KMS-11 (cell line): ENCODE results near the gene TJP1.
"Not testable (repeated sequence)": the region's sequence is repeated elsewhere in the genome, so short reads cannot be mapped to it uniquely, and the experiment has no call there.

ENCODE experiments used
- H2AFZ ChIP-seq: fragments of 200-600 bp; sonication (generic); 2 replicates; pipeline ENCODE4 v1.6.1; 2016; ENCODE audit warnings: antibody characterized with exemption, mixed run types, low read depth
- H3K27ac ChIP-seq: fragments of 200-600 bp; sonication (generic); 2 replicates; pipeline ENCODE4 v1.6.1; 2016; ENCODE audit warnings: mild to moderate bottlenecking, mixed run types
- H3K27me3 ChIP-seq: fragments of 200-600 bp; sonication (generic); 2 replicates; pipeline ENCODE4 v1.6.1; 2017; ENCODE audit warnings: mild to moderate bottlenecking, low read depth, mixed run types, moderate library complexity; ENCODE audit not compliant: insufficient read depth
- H3K36me3 ChIP-seq: fragments of 200-600 bp; sonication (generic); 2 replicates; pipeline ENCODE4 v1.6.1; 2017; ENCODE audit warnings: mild to moderate bottlenecking, mixed run types; ENCODE audit not compliant: insufficient read depth
- H3K4me1 ChIP-seq: fragments of 200-600 bp; sonication (generic); 2 replicates; pipeline ENCODE4 v1.6.1; 2016; ENCODE audit warnings: mild to moderate bottlenecking, low read depth, mixed run types; ENCODE audit not compliant: poor library complexity, severe bottlenecking
- H3K4me2 ChIP-seq: fragments of 200-600 bp; sonication (generic); 2 replicates; pipeline ENCODE4 v1.7.0; 2016; ENCODE audit warnings: mild to moderate bottlenecking, mixed run types
- H3K4me3 ChIP-seq: fragments of 200-600 bp; sonication (generic); IDR thresholded peaks from 2 replicates; pipeline ENCODE4 v1.6.1; 2017; ENCODE audit warnings: low read depth, low read length, mixed read lengths; ENCODE audit not compliant: insufficient read depth
- H3K79me2 ChIP-seq: fragments of 200-600 bp; sonication (generic); 2 replicates; pipeline ENCODE4 v1.6.1; 2016; ENCODE audit warnings: low read depth, mixed run types; ENCODE audit not compliant: insufficient read depth
- H3K9ac ChIP-seq: fragments of 200-600 bp; sonication (generic); 2 replicates; pipeline ENCODE4 v1.6.1; 2016; ENCODE audit warnings: mild to moderate bottlenecking, mixed run types
- H4K20me1 ChIP-seq: fragments of 200-600 bp; sonication (generic); 2 replicates; pipeline ENCODE4 v1.6.1; 2016; ENCODE audit warnings: mild to moderate bottlenecking, mixed run types; ENCODE audit not compliant: insufficient read depth
- CTCF ChIP-seq: fragments of 200-600 bp; sonication (generic); conservative IDR thresholded peaks from 2 replicates; pipeline ENCODE4 v1.6.1; 2017; ENCODE audit warnings: low read depth, mild to moderate bottlenecking, antibody characterized with exemption, low read length, moderate library complexity, mixed read lengths

The TJP1 gene

GRCh38 chr15:29672446-29672845 is 149.8 kb downstream of the TJP1 start:
- Histone ChIP-seq H3K4me1 (no peaks in the 10 kb centered on the region), H3K36me3 (no peaks in the 10 kb centered on the region), H3K4me2 (no peak overlapping the region), H3K27ac (no peak overlapping the region), H2AFZ (no peak overlapping the region), H4K20me1 (no peaks in the 10 kb centered on the region), H3K4me3 (no peak overlapping the region), H3K27me3 (no peaks in the 10 kb centered on the region), H3K79me2 (no peaks in the 10 kb centered on the region), H3K9ac (no peak overlapping the region)
- no peak for TF ChIP-seq CTCF

- not testable (repeated sequence) for H2AFZ ChIP-seq, H3K27me3 ChIP-seq, H3K4me2 ChIP-seq, H3K4me1 ChIP-seq, H3K36me3 ChIP-seq, H3K27ac ChIP-seq, H3K4me3 ChIP-seq, H3K79me2 ChIP-seq, H3K9ac ChIP-seq, H4K20me1 ChIP-seq
These were observed 150.2 kb downstream of the TJP1 start for GRCh38 chr15:29672046-29672445.

- Histone ChIP-seq H3K27me3 (no peaks in the 10 kb centered on the region), H3K9ac (no peak overlapping the region), H4K20me1 (no peaks in the 10 kb centered on the region), H3K4me1 (no peaks in the 10 kb centered on the region), H2AFZ (no peak overlapping the region), H3K27ac (no peak overlapping the region), H3K79me2 (no peaks in the 10 kb centered on the region), H3K4me3 (no peak overlapping the region), H3K4me2 (no peak overlapping the region), H3K36me3 (no peaks in the 10 kb centered on the region)
- no peak for TF ChIP-seq CTCF
These were observed 151.0 kb downstream of the TJP1 start for GRCh38 chr15:29670998-29671981.

GRCh38 chr15:29670266-29670665 is 152.0 kb downstream of the TJP1 start:
- Histone ChIP-seq H4K20me1 (no peaks in the 10 kb centered on the region), H3K27me3 (no peaks in the 10 kb centered on the region), H3K4me3 (no peak overlapping the region), H3K9ac (no peak overlapping the region), H3K4me1 (no peaks in the 10 kb centered on the region), H3K4me2 (no peak overlapping the region), H3K27ac (no peak overlapping the region), H3K36me3 (no peaks in the 10 kb centered on the region), H2AFZ (no peak overlapping the region), H3K79me2 (no peaks in the 10 kb centered on the region)
- TF ChIP-seq CTCF = no peak

- Histone ChIP-seq H3K27ac (no peak overlapping the region), H3K9ac (no peak overlapping the region), H3K36me3 (no peaks in the 10 kb centered on the region), H2AFZ (no peak overlapping the region), H3K4me2 (no peak overlapping the region), H4K20me1 (no peaks in the 10 kb centered on the region), H3K4me3 (no peak overlapping the region), H3K79me2 (no peaks in the 10 kb centered on the region), H3K27me3 (no peaks in the 10 kb centered on the region), H3K4me1 (no peaks in the 10 kb centered on the region)
- no peak for TF ChIP-seq CTCF
These were observed 152.4 kb downstream of the TJP1 start for GRCh38 chr15:29669823-29670222.
